Measurements from ENCODE around the gene BID.

DNA sequence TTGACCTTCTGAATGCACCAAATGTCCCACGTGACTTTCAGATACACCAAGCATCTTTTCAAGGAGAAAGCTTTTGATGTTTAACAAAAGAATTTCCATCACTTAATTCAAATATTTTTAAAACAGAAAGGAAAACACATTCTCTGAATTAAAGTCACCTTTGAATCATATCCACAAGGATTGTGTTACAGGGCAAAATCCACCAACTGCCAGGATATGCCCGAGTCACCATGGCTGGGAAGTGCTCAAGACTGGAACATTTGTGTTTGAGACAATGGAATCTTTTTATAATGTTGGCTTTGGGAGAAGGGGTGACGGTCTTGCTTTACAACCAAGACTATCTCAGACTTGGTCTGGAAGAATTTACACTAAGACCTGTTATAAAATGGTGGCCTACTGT is 40.8 kb downstream of the BID start:
- TF ChIP-seq CREB5 (CRISPR knock-in tag; IDR thresholded peaks at IDR 0.05; ENCODE audit: low read depth), result no peak
- no peak for TF ChIP-seq ISL1 (CRISPR knock-in tag; IDR thresholded peaks at IDR 0.05)
- TF ChIP-seq CSDC2 (CRISPR knock-in tag; IDR thresholded peaks at IDR 0.05), result no peak
- no peak for TF ChIP-seq ZNF565 (CRISPR knock-in tag; conservative IDR thresholded peaks at IDR 0.05; ENCODE audit: low read depth)
- no peak for TF ChIP-seq PATZ1 (CRISPR knock-in tag; IDR thresholded peaks at IDR 0.05; ENCODE audit: borderline replicate concordance)
- no peak for TF ChIP-seq ZFP30 (CRISPR knock-in tag; IDR thresholded peaks at IDR 0.05)

Data from SK-N-SH treated with all-trans-retinoic acid at 6 μM for 48 hours (cell line).